Neural crest cell (in vitro differentiated cells): ENCODE data around the gene SVIL. TPM values are rescaled to one million over a fixed set of nuclear protein-coding genes. Genes with fewer than 3 reads are reported as not detected.
"Not testable (repeated sequence)": the region's sequence is repeated elsewhere in the genome, so short reads cannot be mapped to it uniquely, and the experiment has no call there.

ENCODE experiments used
- DNase-seq: peaks from one replicate; pipeline ENCODE4 v3.0.0; 2021; ENCODE audit warnings: low read depth, mixed read lengths, low spot score
- H3K27ac Mint-ChIP-seq: one replicate; pipeline ENCODE4 v1.8.0; 2021; ENCODE audit warnings: mild to moderate bottlenecking, mixed read lengths; ENCODE audit not compliant: unreplicated experiment
- H3K27me3 Mint-ChIP-seq: 2 replicates; pipeline ENCODE4 v1.8.0; 2021; ENCODE audit warnings: low read depth, mild to moderate bottlenecking, mixed read lengths
- H3K36me3 Mint-ChIP-seq: 2 replicates; pipeline ENCODE4 v1.8.0; 2021; ENCODE audit warnings: low read depth, mild to moderate bottlenecking, mixed read lengths
- H3K4me1 Mint-ChIP-seq: 2 replicates; pipeline ENCODE4 v1.8.0; 2021; ENCODE audit warnings: mixed read lengths
- H3K4me3 Mint-ChIP-seq: one replicate; pipeline ENCODE4 v1.8.0; 2021; ENCODE audit warnings: mild to moderate bottlenecking, mixed read lengths
- H3K9me3 Mint-ChIP-seq: 2 replicates; pipeline ENCODE4 v1.8.0; 2021; ENCODE audit warnings: mixed read lengths
- CTCF ChIP-seq: fragments of 200-600 bp; sonication (generic); conservative IDR thresholded peaks from 2 replicates; pipeline ENCODE4 v1.5.0; 2021; ENCODE audit warnings: antibody characterized with exemption, mild to moderate bottlenecking
- total RNA-seq: library from RNA; stranded (reverse); gene quantifications from 2 replicates; pipeline ENCODE4 v1.2.1, GENCODE V29; 2021

Gene SVIL
- total RNA-seq, 1 donor from 2014 or later: 57.5 TPM

GRCh38 chr10:29613791-29614190 lies 21.0 kb downstream of the SVIL start:
- Mint-ChIP-seq H3K27ac (no peak overlapping the region), H3K9me3 (no peaks in the 10 kb centered on the region), H3K4me1 (peaks cover 16% of the 10 kb centered on the region), H3K36me3 (peaks cover 22% of the 10 kb centered on the region), H3K27me3 (no peaks in the 10 kb centered on the region), H3K4me3 (no peak overlapping the region)
- no peak for TF ChIP-seq CTCF
- DNase-seq: no peak

- Mint-ChIP-seq H3K9me3 (no peaks in the 10 kb centered on the region), H3K27me3 (no peaks in the 10 kb centered on the region), H3K4me1 (peaks cover 10% of the 10 kb centered on the region), H3K4me3 (no peak overlapping the region), H3K27ac (no peak overlapping the region), H3K36me3 (peaks cover 22% of the 10 kb centered on the region)
- no peak for DNase-seq
- TF ChIP-seq CTCF: no peak
Measured at GRCh38 chr10:29613196-29613595, 21.6 kb downstream of the SVIL start.

GRCh38 chr10:29612657-29613056 lies 22.1 kb downstream of the SVIL start:
- H3K4me3 Mint-ChIP-seq: no peak overlapping the region
- peaks cover 22% of the 10 kb centered on the region for H3K36me3 Mint-ChIP-seq
- no peak for TF ChIP-seq CTCF
- no peaks in the 10 kb centered on the region for H3K27me3 Mint-ChIP-seq
- no peak for DNase-seq
- H3K27ac Mint-ChIP-seq: no peak overlapping the region
- no peaks in the 10 kb centered on the region for H3K9me3 Mint-ChIP-seq
- H3K4me1 Mint-ChIP-seq: peaks cover 6% of the 10 kb centered on the region

- no peak overlapping the region for H3K4me3 Mint-ChIP-seq
- no peak overlapping the region for H3K27ac Mint-ChIP-seq
- H3K27me3 Mint-ChIP-seq: no peaks in the 10 kb centered on the region
- no peak for DNase-seq
- peaks cover 9% of the 10 kb centered on the region for H3K4me1 Mint-ChIP-seq
- no peak for TF ChIP-seq CTCF
- no peaks in the 10 kb centered on the region for H3K9me3 Mint-ChIP-seq
- H3K36me3 Mint-ChIP-seq: peaks cover 22% of the 10 kb centered on the region
Measured at GRCh38 chr10:29611781-29612381, 22.9 kb downstream of the SVIL start.

GRCh38 chr10:29610876-29611647 lies 23.7 kb downstream of the SVIL start:
- peaks cover 9% of the 10 kb centered on the region for H3K4me1 Mint-ChIP-seq
- H3K27ac Mint-ChIP-seq: peak overlapping the region; percentile 48
- H3K36me3 Mint-ChIP-seq: peaks cover 22% of the 10 kb centered on the region
- TF ChIP-seq CTCF: no peak
- H3K27me3 Mint-ChIP-seq: no peaks in the 10 kb centered on the region
- DNase-seq: no peak
- no peak overlapping the region for H3K4me3 Mint-ChIP-seq
- no peaks in the 10 kb centered on the region for H3K9me3 Mint-ChIP-seq

- H3K27me3 Mint-ChIP-seq, H3K9me3 Mint-ChIP-seq, H3K4me3 Mint-ChIP-seq, DNase-seq, H3K4me1 Mint-ChIP-seq: not testable (repeated sequence)
- Mint-ChIP-seq H3K36me3 (peaks cover 22% of the 10 kb centered on the region), H3K27ac (peak overlapping the region; percentile 91)
Measured at GRCh38 chr10:29610331-29610730, 24.4 kb downstream of the SVIL start.
